H1 (cell line): ENCODE measurements around the gene KLRC3. TPM values are rescaled to one million over a fixed set of nuclear protein-coding genes. Genes with fewer than 3 reads are reported as not detected.

ENCODE experiments used
- CBX8 ChIP-seq: fragments of 300-800, 300-1000 bp; sonication (generic); IDR thresholded peaks from 2 replicates; pipeline ENCODE4 v1.7.1; 2016; ENCODE audit warnings: low read depth, low read length, borderline replicate concordance
- GTF2F1 ChIP-seq: IDR thresholded peaks from 2 replicates; pipeline ENCODE4 v1.6.1; 2012; ENCODE audit warnings: low read depth, low read length, improper control_type of control experiment, borderline replicate concordance
- KDM5A ChIP-seq: fragments of 200-600 bp; IDR thresholded peaks from 2 replicates; pipeline ENCODE4 v1.7.1; 2012; ENCODE audit warnings: mild to moderate bottlenecking, low read length, inconsistent platforms, mixed read lengths
- POLR2AphosphoS5 ChIP-seq: IDR thresholded peaks from 2 replicates; pipeline ENCODE4 v1.6.1; 2011; ENCODE audit warnings: low read depth, low read length
- TBP ChIP-seq: IDR thresholded peaks from 2 replicates; pipeline ENCODE4 v1.6.1; 2011; ENCODE audit warnings: low read depth, low read length, improper control_type of control experiment
- polyA plus RNA-seq, 7 experiments: library from polyadenylated mRNA; depleted of rRNA in 3 of 7; stranded (reverse) in 5 of 7; unstranded in 2 of 7; fragments of >200 nt in 5 of 7; fragments of 200-250 nt in 2 of 7; gene quantifications; 1 replicate in 5 of 7; 2 replicates in 1 of 7; 4 replicates in 1 of 7; pipeline versions ENCODE4 v1.2.1 to v1.2.3, GENCODE V29; 2011 to 2013; ENCODE audit warnings: missing spikeins in 2 of 7, mixed read lengths in 2 of 7
- total RNA-seq: library from RNA; stranded (reverse); fragmentation: NEBNext Ultra II Directional; extraction: Animal tissue kit (Norgen Biotek cat#: 25700); gene quantifications from 2 replicates; pipeline ENCODE4 v1.2.1, GENCODE V29; 2021
- TF ChIP-seq, protein P1 (sequence below), 3 experiments: IDR thresholded peaks; 1 replicate in 2 of 3; 2 replicates in 1 of 3; pipeline versions ENCODE4 v1.5.1 to v1.6.1; 2011; ENCODE audit warnings: low read length in 3 of 3, mild to moderate bottlenecking in 3 of 3, inconsistent platforms in 2 of 3, low read depth in 1 of 3, moderate library complexity in 1 of 3; ENCODE audit not compliant: insufficient read depth in 1 of 3; ENCODE audit errors: control extremely low read depth in 1 of 3

KLRC3 gene
- total and polyA plus RNA-seq, 2 of the 8 experiments (the other 6 are each of a cell fraction or from before 2014, with no cell fraction given) = not detected

DNA sequence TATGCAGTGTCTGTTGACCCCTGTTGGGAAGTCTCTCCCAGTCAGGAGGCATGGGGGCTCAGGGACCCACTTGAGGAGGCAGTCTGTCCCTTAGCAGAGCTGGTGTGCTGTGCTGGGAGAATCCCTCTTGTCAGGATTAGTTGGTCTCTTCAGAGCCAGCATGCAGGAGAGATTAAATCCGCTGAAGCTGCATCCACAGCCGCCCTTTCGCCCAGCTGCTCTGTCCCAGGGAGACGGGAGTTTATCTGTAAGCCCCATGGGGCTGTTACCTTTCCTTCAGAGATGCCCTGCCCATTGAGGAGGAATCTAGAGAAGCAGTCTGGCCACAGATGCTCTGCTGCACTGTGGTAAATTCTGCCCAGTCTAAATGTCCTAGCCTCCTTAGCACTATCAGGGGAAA is 45.9 kb upstream of the KLRC3 start (continued):
- TF ChIP-seq GTF2F1 (no peak), POLR2AphosphoS5 (no peak), TBP (no peak), KDM5A (no peak), CBX8 (no peak)
- TF ChIP-seq, protein P1, sequence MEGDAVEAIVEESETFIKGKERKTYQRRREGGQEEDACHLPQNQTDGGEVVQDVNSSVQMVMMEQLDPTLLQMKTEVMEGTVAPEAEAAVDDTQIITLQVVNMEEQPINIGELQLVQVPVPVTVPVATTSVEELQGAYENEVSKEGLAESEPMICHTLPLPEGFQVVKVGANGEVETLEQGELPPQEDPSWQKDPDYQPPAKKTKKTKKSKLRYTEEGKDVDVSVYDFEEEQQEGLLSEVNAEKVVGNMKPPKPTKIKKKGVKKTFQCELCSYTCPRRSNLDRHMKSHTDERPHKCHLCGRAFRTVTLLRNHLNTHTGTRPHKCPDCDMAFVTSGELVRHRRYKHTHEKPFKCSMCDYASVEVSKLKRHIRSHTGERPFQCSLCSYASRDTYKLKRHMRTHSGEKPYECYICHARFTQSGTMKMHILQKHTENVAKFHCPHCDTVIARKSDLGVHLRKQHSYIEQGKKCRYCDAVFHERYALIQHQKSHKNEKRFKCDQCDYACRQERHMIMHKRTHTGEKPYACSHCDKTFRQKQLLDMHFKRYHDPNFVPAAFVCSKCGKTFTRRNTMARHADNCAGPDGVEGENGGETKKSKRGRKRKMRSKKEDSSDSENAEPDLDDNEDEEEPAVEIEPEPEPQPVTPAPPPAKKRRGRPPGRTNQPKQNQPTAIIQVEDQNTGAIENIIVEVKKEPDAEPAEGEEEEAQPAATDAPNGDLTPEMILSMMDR (IDR thresholded peaks at IDR 0.05; ENCODE audit: control extremely low read depth in 1 of 3, insufficient read depth in 1 of 3, low read depth in 1 of 3, low read length in 3 of 3) = no peak
